GM12878 (cell line): ENCODE results near the gene SMPD4. TPM values are rescaled to one million over a fixed set of nuclear protein-coding genes. Genes with fewer than 3 reads are reported as not detected.

Experiments
- BHLHE40 ChIP-seq, 2 experiments: fragments of 450-650 bp in 1 of 2; IDR thresholded peaks; 2 replicates each; pipeline ENCODE4 v1.6.1; 2011 to 2017; ENCODE audit warnings: low read depth in 2 of 2, borderline replicate concordance in 1 of 2, improper control_type of control experiment in 1 of 2, low read length in 1 of 2, mild to moderate bottlenecking in 1 of 2
- CBX5 ChIP-seq: sonication (generic); IDR thresholded peaks from 2 replicates; pipeline ENCODE4 v1.6.1; 2016; ENCODE audit warnings: low read depth, moderate library complexity, mild to moderate bottlenecking, inconsistent platforms
- EED ChIP-seq: sonication (generic); IDR thresholded peaks from 2 replicates; pipeline ENCODE4 v1.6.1; 2016; ENCODE audit warnings: antibody characterized with exemption, low read depth
- EP300 ChIP-seq, 2 experiments: fragments of 150-350 bp in 1 of 2; IDR thresholded peaks; 2 replicates each; pipeline ENCODE4 v1.6.1; 2011 to 2012; ENCODE audit warnings: low read depth in 2 of 2, low read length in 2 of 2, borderline replicate concordance in 1 of 2, improper control_type of control experiment in 1 of 2, inconsistent platforms in 1 of 2; ENCODE audit not compliant: control insufficient read depth in 1 of 2
- GABPA ChIP-seq: IDR thresholded peaks from 2 replicates; pipeline ENCODE4 v1.6.1; 2014; ENCODE audit warnings: antibody characterized with exemption, low read depth, mild to moderate bottlenecking, inconsistent platforms
- HDAC2 ChIP-seq: fragments of 200-600 bp; sonication (generic); IDR thresholded peaks from 2 replicates; pipeline ENCODE4 v1.6.1; 2017
- KLF5 ChIP-seq: fragments of 450-650 bp; IDR thresholded peaks from 2 replicates; pipeline ENCODE4 v1.6.1; 2014; ENCODE audit warnings: mild to moderate bottlenecking; ENCODE audit not compliant: partially characterized antibody
- LARP7 ChIP-seq: fragments of 450-650 bp; IDR thresholded peaks from 2 replicates; pipeline ENCODE4 v1.6.1; 2017; ENCODE audit warnings: mild to moderate bottlenecking
- NBN ChIP-seq: fragments of 450-650 bp; IDR thresholded peaks from 2 replicates; pipeline ENCODE4 v1.6.1; 2016
- NR2F1 ChIP-seq: fragments of 450-650 bp; conservative IDR thresholded peaks from 2 replicates; pipeline ENCODE4 v1.6.1; 2017; ENCODE audit warnings: mild to moderate bottlenecking
- POLR2AphosphoS2 ChIP-seq: IDR thresholded peaks from 2 replicates; pipeline ENCODE4 v1.6.1; 2011; ENCODE audit warnings: low read depth, mild to moderate bottlenecking, low read length, improper control_type of control experiment, moderate library complexity
- RAD21 ChIP-seq: IDR thresholded peaks from 2 replicates; pipeline ENCODE4 v1.6.1; 2011; ENCODE audit warnings: mild to moderate bottlenecking, low read depth, low read length, moderate library complexity; ENCODE audit not compliant: insufficient read depth
- RCOR1 ChIP-seq: conservative IDR thresholded peaks from 2 replicates; pipeline ENCODE4 v1.6.1; 2012; ENCODE audit warnings: low read depth, low read length, improper control_type of control experiment
- SREBF1 ChIP-seq: IDR thresholded peaks from 2 replicates; pipeline ENCODE4 v1.6.1; 2012; ENCODE audit warnings: mild to moderate bottlenecking, low read length
- SUZ12 ChIP-seq: fragments of 200-600 bp; sonication (generic); IDR thresholded peaks from one replicate; pipeline ENCODE4 v1.6.1; 2018; ENCODE audit warnings: antibody characterized with exemption, mild to moderate bottlenecking; ENCODE audit not compliant: unreplicated experiment
- ZBED1 ChIP-seq: IDR thresholded peaks from 2 replicates; pipeline ENCODE4 v1.6.1; 2016; ENCODE audit warnings: borderline replicate concordance
- ZNF217 ChIP-seq: fragments of 450-650 bp; IDR thresholded peaks from 2 replicates; pipeline ENCODE4 v1.6.1; 2017; ENCODE audit warnings: antibody characterized with exemption, mild to moderate bottlenecking
- polyA plus RNA-seq, 11 experiments: library from polyadenylated mRNA; depleted of rRNA in 4 of 11; unstranded in 6 of 11; stranded (reverse) in 5 of 11; fragments of >200 nt; fragmentation: Nextera tagmentation in 4 of 11; fragmentation: Illumina TruSeq in 1 of 11; extraction: Ambion mirVana in 4 of 11; extraction: Trizol in 1 of 11; gene quantifications; 1 replicate in 1 of 11; 2 replicates in 10 of 11; pipeline versions ENCODE4 v1.2.1 to v1.2.3, GENCODE V29; 2011 to 2016; ENCODE audit warnings: inconsistent platforms in 2 of 11, missing spikeins in 2 of 11, low read depth in 1 of 11
- total RNA-seq, 4 experiments: library from RNA; depleted of rRNA in 3 of 4; stranded (reverse); fragments of >200 nt in 3 of 4; fragmentation: Illumina TruSeq in 1 of 4; extraction: Trizol in 1 of 4; gene quantifications; 2 replicates each; pipeline versions ENCODE4 v1.2.1 to v1.2.3, GENCODE V29; 2013 to 2021
- TF ChIP-seq, protein P1 (sequence below): fragments of 450-650 bp; conservative IDR thresholded peaks from 2 replicates; pipeline ENCODE4 v1.6.1; 2017; ENCODE audit warnings: mild to moderate bottlenecking, moderate library complexity
- TF ChIP-seq, protein P2 (sequence below): IDR thresholded peaks from 2 replicates; pipeline ENCODE4 v1.6.1; 2011; ENCODE audit warnings: low read depth, low read length, improper control_type of control experiment, borderline replicate concordance
- TF ChIP-seq, protein P3 (sequence below): fragments of 150-350 bp; IDR thresholded peaks from 2 replicates; pipeline ENCODE4 v1.6.1; 2014; ENCODE audit warnings: mild to moderate bottlenecking, low read depth, low read length
- TF ChIP-seq, protein P4 (sequence below): fragments of 450-650 bp; IDR thresholded peaks from 2 replicates; pipeline ENCODE4 v1.6.1; 2016; ENCODE audit warnings: mild to moderate bottlenecking
- TF ChIP-seq, protein P5 (sequence below): fragments of 450-650 bp; IDR thresholded peaks from 2 replicates; pipeline ENCODE4 v1.6.1; 2017; ENCODE audit warnings: mild to moderate bottlenecking

Gene SMPD4
- total and polyA plus RNA-seq, 10 of the 15 experiments (the other 5 are each of a cell fraction or from before 2014, with no cell fraction given): 5.0 to 82.0 (median 45.7) TPM

DNA sequence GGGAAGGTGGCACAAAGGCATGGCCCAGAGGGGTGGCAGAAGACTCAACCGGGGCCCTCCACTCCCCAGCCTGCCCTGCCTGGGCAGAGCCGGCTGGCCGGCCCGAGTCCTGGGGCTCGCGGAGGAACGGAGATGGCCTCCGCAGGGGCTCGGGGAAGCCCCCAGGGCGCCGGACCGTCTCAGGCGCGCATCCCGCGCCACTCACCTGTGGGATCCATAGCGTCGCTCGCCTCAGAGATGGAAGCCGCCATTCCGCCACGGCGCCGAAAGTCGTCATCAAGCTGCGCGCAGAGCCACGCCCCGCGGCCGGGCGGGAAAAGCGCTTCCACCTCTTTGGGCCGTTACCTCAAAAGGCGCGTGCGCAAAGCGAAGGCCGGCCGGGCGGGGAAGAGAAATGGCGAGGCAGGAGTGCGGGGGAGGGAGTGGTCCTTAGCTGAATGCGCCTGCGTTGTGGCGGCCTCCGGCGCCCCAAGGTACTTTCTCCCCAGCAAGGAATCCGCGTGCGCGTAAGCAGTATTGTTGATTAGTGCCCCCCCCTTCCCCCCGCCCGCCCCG is at the start of gene SMPD4 (continued):
- no peak for TF ChIP-seq NR2F1
- 0 out of 2 replicates have a peak, but pooled peaks have one; percentile 31 for TF ChIP-seq LARP7
- TF ChIP-seq GABPA: no peak
- TF ChIP-seq, protein P1, sequence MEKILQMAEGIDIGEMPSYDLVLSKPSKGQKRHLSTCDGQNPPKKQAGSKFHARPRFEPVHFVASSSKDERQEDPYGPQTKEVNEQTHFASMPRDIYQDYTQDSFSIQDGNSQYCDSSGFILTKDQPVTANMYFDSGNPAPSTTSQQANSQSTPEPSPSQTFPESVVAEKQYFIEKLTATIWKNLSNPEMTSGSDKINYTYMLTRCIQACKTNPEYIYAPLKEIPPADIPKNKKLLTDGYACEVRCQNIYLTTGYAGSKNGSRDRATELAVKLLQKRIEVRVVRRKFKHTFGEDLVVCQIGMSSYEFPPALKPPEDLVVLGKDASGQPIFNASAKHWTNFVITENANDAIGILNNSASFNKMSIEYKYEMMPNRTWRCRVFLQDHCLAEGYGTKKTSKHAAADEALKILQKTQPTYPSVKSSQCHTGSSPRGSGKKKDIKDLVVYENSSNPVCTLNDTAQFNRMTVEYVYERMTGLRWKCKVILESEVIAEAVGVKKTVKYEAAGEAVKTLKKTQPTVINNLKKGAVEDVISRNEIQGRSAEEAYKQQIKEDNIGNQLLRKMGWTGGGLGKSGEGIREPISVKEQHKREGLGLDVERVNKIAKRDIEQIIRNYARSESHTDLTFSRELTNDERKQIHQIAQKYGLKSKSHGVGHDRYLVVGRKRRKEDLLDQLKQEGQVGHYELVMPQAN: peak; percentile 80; the same call in 1 of the 2 replicates
- TF ChIP-seq POLR2AphosphoS2: no peak
- TF ChIP-seq RCOR1: no peak
- TF ChIP-seq, protein P2, sequence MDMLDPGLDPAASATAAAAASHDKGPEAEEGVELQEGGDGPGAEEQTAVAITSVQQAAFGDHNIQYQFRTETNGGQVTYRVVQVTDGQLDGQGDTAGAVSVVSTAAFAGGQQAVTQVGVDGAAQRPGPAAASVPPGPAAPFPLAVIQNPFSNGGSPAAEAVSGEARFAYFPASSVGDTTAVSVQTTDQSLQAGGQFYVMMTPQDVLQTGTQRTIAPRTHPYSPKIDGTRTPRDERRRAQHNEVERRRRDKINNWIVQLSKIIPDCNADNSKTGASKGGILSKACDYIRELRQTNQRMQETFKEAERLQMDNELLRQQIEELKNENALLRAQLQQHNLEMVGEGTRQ: no peak
- TF ChIP-seq KLF5: no peak
- TF ChIP-seq, protein P3, sequence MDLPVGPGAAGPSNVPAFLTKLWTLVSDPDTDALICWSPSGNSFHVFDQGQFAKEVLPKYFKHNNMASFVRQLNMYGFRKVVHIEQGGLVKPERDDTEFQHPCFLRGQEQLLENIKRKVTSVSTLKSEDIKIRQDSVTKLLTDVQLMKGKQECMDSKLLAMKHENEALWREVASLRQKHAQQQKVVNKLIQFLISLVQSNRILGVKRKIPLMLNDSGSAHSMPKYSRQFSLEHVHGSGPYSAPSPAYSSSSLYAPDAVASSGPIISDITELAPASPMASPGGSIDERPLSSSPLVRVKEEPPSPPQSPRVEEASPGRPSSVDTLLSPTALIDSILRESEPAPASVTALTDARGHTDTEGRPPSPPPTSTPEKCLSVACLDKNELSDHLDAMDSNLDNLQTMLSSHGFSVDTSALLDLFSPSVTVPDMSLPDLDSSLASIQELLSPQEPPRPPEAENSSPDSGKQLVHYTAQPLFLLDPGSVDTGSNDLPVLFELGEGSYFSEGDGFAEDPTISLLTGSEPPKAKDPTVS: no peak
- TF ChIP-seq NBN: no peak
- no peak for TF ChIP-seq HDAC2
- TF ChIP-seq, protein P4, sequence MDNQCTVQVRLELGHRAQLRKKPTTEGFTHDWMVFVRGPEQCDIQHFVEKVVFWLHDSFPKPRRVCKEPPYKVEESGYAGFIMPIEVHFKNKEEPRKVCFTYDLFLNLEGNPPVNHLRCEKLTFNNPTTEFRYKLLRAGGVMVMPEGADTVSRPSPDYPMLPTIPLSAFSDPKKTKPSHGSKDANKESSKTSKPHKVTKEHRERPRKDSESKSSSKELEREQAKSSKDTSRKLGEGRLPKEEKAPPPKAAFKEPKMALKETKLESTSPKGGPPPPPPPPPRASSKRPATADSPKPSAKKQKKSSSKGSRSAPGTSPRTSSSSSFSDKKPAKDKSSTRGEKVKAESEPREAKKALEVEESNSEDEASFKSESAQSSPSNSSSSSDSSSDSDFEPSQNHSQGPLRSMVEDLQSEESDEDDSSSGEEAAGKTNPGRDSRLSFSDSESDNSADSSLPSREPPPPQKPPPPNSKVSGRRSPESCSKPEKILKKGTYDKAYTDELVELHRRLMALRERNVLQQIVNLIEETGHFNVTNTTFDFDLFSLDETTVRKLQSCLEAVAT: no peak
- no peak for TF ChIP-seq ZBED1
- no peak for TF ChIP-seq ZNF217
- no peak for TF ChIP-seq SREBF1
- no peak for TF ChIP-seq EP300 (IDR thresholded peaks at IDR 0.05; ENCODE audit: borderline replicate concordance in 1 of 2, control insufficient read depth in 1 of 2, low read depth in 2 of 2, low read length in 2 of 2)
- TF ChIP-seq SUZ12: no peak
- TF ChIP-seq, protein P5, sequence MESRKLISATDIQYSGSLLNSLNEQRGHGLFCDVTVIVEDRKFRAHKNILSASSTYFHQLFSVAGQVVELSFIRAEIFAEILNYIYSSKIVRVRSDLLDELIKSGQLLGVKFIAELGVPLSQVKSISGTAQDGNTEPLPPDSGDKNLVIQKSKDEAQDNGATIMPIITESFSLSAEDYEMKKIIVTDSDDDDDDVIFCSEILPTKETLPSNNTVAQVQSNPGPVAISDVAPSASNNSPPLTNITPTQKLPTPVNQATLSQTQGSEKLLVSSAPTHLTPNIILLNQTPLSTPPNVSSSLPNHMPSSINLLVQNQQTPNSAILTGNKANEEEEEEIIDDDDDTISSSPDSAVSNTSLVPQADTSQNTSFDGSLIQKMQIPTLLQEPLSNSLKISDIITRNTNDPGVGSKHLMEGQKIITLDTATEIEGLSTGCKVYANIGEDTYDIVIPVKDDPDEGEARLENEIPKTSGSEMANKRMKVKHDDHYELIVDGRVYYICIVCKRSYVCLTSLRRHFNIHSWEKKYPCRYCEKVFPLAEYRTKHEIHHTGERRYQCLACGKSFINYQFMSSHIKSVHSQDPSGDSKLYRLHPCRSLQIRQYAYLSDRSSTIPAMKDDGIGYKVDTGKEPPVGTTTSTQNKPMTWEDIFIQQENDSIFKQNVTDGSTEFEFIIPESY: no peak
- no peak for TF ChIP-seq CBX5
- TF ChIP-seq RAD21: no peak
- TF ChIP-seq BHLHE40 (IDR thresholded peaks at IDR 0.05; ENCODE audit: borderline replicate concordance in 1 of 2, low read depth in 2 of 2, low read length in 1 of 2): peak in 1 of 2 experiments; percentile 4; a peak in 2 of 4 replicates
- TF ChIP-seq EED: no peak
